ENCODE data around the gene COL2A1. TPM values are rescaled to one million over a fixed set of nuclear protein-coding genes. Genes with fewer than 3 reads are reported as not detected.

Gene COL2A1
- total RNA-seq = not detected

DNA sequence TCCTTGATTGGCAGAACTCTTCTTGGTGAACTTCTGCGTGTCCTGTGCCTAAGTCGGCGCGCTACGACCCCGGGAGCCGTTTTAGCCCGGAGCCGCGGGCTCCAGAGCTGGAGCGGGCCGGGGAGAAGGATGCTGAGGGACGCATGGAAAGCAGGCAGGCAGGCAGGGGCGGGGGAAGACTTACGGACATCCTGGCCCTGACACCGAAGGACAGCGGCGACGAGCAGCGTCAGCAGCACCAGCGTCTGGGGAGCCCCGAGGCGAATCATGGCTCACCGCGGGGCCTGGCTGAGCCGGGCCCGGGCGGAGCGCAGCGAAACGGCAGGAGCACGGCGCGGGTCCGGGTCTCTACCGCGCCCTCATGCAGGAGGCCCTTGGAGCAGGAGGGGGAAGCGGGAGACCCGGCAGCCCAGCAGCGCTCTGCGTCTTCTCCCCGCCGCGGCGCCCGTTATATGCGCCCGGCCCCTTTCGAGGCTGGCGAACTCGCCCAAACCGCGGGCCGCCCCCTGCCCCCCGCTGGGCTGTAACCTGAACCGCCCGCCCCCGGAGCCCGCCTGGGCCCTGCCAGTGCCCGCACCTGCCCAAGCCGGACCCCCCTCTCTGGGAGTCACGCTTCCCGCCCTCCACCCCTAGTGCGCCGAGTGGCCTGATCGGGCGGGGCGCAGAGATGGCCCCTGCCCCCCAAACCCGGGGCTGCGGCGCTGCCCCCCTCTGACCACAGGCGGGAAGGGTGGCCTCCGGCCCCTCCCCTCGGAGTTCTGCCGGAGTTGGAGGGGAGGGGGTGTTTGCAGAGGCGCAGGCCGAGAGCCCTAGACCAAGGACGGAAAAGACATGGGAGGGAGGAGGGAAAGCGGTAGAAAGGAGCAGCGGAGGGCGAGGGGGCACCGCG, at the start of gene COL2A1:
COL2A1 (minus strand) TSS at position 424 of the 889 bp plus-strand sequence; CDS start at position 269, 155 bp downstream.
- intact Hi-C loops (cut with DNase I) = no loop called here
- Histone ChIP-seq H3K4me3 (peak within 1 kb of the TSS in 3 of 4 donors; percentile 25 to 69 (median 40)), H3K36me3 (no peaks in the 10 kb centered on the region), H3K27me3 (peaks cover 14 to 100% (median 29%) of the 10 kb centered on the region in 4 donors), H3K27ac (no peak within 1 kb of the TSS), H3K4me1 (peaks cover 31 to 50% (median 41%) of the 10 kb centered on the region in 3 donors), H3K9me3 (no peaks in the 10 kb centered on the region)
- TF ChIP-seq POLR2A (IDR thresholded peaks at IDR 0.05) (no peak), CTCF (IDR thresholded peaks at IDR 0.05) (no peak)
- WGBS, 2 donors = 0 to 8% methylated on average over 9 to 16 of the region's 83 CpGs
- DNase-seq = no peak

DNA sequence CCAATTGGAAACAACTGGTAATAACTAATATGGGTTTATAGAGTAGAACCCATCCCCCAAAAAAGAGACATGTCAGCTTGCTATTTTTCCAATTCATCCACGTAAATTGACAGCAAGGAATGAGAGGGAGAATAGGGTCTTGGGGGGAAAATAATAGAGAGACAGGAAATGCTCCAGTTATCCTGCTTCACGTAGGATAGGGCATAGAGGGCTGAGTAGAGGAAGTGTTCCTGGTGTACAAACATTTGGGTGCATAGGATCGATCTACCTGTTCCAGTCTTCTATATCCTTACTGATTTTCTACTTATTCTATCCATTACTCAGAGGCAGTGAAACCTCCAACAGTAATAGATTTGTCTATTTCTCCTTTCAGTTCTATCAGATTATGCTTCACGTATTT, 49.6 kb upstream of the COL2A1 start:
- peaks cover 0 to 1% (median 0%) of the 10 kb centered on the region in 3 donors for H3K9me3 ChIP-seq
- 90 to 96% methylated on average over 4 of the region's 4 CpGs for WGBS, 2 donors
- no peak overlapping the region for H3K4me3 ChIP-seq
- no peak overlapping the region for H3K27ac ChIP-seq
- no peaks in the 10 kb centered on the region for H3K27me3 ChIP-seq
- intact Hi-C loops (cut with DNase I) = no loop called here
- peaks cover 0 to 48% (median 11%) of the 10 kb centered on the region in 3 donors for H3K36me3 ChIP-seq
- TF ChIP-seq POLR2A (IDR thresholded peaks at IDR 0.05) = no peak
- no peak for TF ChIP-seq CTCF (IDR thresholded peaks at IDR 0.05)
- no peak for DNase-seq
- H3K4me1 ChIP-seq = no peaks in the 10 kb centered on the region

- no peak for DNase-seq
- peaks cover 0 to 48% (median 13%) of the 10 kb centered on the region in 3 donors for H3K36me3 ChIP-seq
- no peaks in the 10 kb centered on the region for H3K27me3 ChIP-seq
- intact Hi-C loops (cut with DNase I) = no loop called here
- 97% methylated on average over 3 of the region's 3 CpGs for WGBS, 2 donors
- no peaks in the 10 kb centered on the region for H3K9me3 ChIP-seq
- TF ChIP-seq POLR2A (IDR thresholded peaks at IDR 0.05) (no peak), CTCF (IDR thresholded peaks at IDR 0.05) (no peak)
- no peaks in the 10 kb centered on the region for H3K4me1 ChIP-seq
- no peak overlapping the region for H3K27ac ChIP-seq
- H3K4me3 ChIP-seq = no peak overlapping the region
Observed at GRCh38 chr12:48053122-48053521, 48.8 kb upstream of the COL2A1 start.

GRCh38 chr12:48051681-48052080, 47.4 kb upstream of the COL2A1 start:
- no peaks in the 10 kb centered on the region for H3K27me3 ChIP-seq
- intact Hi-C loops (cut with DNase I) = no loop called here
- WGBS, 2 donors = 82 to 92% methylated on average over 2 of the region's 2 CpGs

More at GRCh38 chr12:48051681-48052080, 47.4 kb upstream of the COL2A1 start:
- no peaks in the 10 kb centered on the region for H3K4me1 ChIP-seq
- TF ChIP-seq CTCF (IDR thresholded peaks at IDR 0.05) = no peak
- no peak for TF ChIP-seq POLR2A (IDR thresholded peaks at IDR 0.05)
- no peaks in the 10 kb centered on the region for H3K9me3 ChIP-seq
- no peak for DNase-seq
- H3K36me3 ChIP-seq = peaks cover 0 to 57% (median 20%) of the 10 kb centered on the region in 3 donors
- no peak overlapping the region for H3K27ac ChIP-seq
- no peak overlapping the region for H3K4me3 ChIP-seq
